ENCODE results near the gene TDRKH. TPM values are rescaled to one million over a fixed set of nuclear protein-coding genes. Genes with fewer than 3 reads are reported as not detected.

The TDRKH gene
- total and polyA plus RNA-seq, 2 of the 13 experiments (the other 11 are each of a cell fraction or from before 2014, with no cell fraction given): 3.9 to 5.4 TPM

DNA sequence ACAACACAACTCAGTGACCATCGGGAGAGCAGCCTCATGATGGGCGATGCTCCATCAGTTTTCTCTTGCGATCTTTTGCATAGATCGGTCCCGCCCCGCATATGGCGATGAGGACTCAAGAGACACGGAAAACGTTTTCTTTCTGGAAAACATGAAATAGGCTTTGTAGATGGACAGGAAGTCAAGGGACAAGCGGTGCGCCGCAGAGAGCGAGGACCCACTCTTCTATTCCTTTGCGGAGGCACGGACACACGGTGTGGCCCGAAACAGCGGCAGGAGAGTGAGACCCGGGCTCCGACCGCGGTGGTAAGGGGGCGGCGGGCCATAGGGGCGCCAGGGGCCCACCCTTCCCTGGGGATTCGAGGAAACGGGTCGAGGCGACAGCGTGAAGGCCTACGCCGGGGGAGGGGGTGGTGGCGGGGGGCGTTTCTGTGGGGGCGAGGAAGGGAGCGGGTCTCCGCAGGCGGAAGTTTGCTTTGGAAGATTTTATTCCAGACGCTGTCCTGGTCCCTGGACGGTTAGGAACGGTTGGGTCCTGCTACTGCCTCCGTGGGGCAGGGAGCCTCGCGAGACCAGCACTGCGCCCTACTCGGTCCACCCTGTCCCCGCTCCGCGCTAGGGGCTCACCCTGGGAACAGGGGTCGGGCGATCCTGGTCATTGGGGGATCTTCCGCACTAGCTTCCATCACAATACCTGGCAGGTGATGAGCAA, 796 bp upstream of the TDRKH start (continued):
- TF ChIP-seq, protein P1, sequence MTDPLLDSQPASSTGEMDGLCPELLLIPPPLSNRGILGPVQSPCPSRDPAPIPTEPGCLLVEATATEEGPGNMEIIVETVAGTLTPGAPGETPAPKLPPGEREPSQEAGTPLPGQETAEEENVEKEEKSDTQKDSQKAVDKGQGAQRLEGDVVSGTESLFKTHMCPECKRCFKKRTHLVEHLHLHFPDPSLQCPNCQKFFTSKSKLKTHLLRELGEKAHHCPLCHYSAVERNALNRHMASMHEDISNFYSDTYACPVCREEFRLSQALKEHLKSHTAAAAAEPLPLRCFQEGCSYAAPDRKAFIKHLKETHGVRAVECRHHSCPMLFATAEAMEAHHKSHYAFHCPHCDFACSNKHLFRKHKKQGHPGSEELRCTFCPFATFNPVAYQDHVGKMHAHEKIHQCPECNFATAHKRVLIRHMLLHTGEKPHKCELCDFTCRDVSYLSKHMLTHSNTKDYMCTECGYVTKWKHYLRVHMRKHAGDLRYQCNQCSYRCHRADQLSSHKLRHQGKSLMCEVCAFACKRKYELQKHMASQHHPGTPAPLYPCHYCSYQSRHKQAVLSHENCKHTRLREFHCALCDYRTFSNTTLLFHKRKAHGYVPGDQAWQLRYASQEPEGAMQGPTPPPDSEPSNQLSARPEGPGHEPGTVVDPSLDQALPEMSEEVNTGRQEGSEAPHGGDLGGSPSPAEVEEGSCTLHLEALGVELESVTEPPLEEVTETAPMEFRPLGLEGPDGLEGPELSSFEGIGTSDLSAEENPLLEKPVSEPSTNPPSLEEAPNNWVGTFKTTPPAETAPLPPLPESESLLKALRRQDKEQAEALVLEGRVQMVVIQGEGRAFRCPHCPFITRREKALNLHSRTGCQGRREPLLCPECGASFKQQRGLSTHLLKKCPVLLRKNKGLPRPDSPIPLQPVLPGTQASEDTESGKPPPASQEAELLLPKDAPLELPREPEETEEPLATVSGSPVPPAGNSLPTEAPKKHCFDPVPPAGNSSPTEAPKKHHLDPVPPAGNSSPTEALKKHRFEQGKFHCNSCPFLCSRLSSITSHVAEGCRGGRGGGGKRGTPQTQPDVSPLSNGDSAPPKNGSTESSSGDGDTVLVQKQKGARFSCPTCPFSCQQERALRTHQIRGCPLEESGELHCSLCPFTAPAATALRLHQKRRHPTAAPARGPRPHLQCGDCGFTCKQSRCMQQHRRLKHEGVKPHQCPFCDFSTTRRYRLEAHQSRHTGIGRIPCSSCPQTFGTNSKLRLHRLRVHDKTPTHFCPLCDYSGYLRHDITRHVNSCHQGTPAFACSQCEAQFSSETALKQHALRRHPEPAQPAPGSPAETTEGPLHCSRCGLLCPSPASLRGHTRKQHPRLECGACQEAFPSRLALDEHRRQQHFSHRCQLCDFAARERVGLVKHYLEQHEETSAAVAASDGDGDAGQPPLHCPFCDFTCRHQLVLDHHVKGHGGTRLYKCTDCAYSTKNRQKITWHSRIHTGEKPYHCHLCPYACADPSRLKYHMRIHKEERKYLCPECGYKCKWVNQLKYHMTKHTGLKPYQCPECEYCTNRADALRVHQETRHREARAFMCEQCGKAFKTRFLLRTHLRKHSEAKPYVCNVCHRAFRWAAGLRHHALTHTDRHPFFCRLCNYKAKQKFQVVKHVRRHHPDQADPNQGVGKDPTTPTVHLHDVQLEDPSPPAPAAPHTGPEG (CRISPR knock-in tag; IDR thresholded peaks at IDR 0.05): no peak
- no peak for TF ChIP-seq ZNF75D (CRISPR knock-in tag; IDR thresholded peaks at IDR 0.05; ENCODE audit: borderline replicate concordance)
- TF ChIP-seq, protein P2, sequence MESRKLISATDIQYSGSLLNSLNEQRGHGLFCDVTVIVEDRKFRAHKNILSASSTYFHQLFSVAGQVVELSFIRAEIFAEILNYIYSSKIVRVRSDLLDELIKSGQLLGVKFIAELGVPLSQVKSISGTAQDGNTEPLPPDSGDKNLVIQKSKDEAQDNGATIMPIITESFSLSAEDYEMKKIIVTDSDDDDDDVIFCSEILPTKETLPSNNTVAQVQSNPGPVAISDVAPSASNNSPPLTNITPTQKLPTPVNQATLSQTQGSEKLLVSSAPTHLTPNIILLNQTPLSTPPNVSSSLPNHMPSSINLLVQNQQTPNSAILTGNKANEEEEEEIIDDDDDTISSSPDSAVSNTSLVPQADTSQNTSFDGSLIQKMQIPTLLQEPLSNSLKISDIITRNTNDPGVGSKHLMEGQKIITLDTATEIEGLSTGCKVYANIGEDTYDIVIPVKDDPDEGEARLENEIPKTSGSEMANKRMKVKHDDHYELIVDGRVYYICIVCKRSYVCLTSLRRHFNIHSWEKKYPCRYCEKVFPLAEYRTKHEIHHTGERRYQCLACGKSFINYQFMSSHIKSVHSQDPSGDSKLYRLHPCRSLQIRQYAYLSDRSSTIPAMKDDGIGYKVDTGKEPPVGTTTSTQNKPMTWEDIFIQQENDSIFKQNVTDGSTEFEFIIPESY (CRISPR knock-in tag; IDR thresholded peaks at IDR 0.05): no peak
- no peak for TF ChIP-seq RBFOX2 (IDR thresholded peaks at IDR 0.05; ENCODE audit: low read depth, low read length)
- TF ChIP-seq, protein P3, sequence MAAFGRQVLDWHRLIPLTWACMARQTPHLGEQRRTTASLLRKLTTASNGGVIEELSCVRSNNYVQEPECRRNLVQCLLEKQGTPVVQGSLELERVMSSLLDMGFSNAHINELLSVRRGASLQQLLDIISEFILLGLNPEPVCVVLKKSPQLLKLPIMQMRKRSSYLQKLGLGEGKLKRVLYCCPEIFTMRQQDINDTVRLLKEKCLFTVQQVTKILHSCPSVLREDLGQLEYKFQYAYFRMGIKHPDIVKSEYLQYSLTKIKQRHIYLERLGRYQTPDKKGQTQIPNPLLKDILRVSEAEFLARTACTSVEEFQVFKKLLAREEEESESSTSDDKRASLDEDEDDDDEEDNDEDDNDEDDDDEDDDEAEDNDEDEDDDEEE (CRISPR knock-in tag; IDR thresholded peaks at IDR 0.05): no peak
- no peak for TF ChIP-seq ZNF282 (IDR thresholded peaks at IDR 0.05; ENCODE audit: partially characterized antibody)
- TF ChIP-seq, protein P4, sequence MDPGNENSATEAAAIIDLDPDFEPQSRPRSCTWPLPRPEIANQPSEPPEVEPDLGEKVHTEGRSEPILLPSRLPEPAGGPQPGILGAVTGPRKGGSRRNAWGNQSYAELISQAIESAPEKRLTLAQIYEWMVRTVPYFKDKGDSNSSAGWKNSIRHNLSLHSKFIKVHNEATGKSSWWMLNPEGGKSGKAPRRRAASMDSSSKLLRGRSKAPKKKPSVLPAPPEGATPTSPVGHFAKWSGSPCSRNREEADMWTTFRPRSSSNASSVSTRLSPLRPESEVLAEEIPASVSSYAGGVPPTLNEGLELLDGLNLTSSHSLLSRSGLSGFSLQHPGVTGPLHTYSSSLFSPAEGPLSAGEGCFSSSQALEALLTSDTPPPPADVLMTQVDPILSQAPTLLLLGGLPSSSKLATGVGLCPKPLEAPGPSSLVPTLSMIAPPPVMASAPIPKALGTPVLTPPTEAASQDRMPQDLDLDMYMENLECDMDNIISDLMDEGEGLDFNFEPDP (CRISPR knock-in tag; conservative IDR thresholded peaks at IDR 0.05): 0 out of 2 replicates have a peak, but pooled peaks have one; percentile 62
- no peak for TF ChIP-seq HNRNPL (IDR thresholded peaks at IDR 0.05; ENCODE audit: low read depth, low read length)
- TF ChIP-seq, protein P5, sequence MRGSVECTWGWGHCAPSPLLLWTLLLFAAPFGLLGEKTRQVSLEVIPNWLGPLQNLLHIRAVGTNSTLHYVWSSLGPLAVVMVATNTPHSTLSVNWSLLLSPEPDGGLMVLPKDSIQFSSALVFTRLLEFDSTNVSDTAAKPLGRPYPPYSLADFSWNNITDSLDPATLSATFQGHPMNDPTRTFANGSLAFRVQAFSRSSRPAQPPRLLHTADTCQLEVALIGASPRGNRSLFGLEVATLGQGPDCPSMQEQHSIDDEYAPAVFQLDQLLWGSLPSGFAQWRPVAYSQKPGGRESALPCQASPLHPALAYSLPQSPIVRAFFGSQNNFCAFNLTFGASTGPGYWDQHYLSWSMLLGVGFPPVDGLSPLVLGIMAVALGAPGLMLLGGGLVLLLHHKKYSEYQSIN (CRISPR knock-in tag; IDR thresholded peaks at IDR 0.05; ENCODE audit: borderline replicate concordance): no peak
- TF ChIP-seq, protein P6, sequence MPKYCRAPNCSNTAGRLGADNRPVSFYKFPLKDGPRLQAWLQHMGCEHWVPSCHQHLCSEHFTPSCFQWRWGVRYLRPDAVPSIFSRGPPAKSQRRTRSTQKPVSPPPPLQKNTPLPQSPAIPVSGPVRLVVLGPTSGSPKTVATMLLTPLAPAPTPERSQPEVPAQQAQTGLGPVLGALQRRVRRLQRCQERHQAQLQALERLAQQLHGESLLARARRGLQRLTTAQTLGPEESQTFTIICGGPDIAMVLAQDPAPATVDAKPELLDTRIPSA (CRISPR knock-in tag; IDR thresholded peaks at IDR 0.05; ENCODE audit: borderline replicate concordance): no peak
- TF ChIP-seq, protein P7, sequence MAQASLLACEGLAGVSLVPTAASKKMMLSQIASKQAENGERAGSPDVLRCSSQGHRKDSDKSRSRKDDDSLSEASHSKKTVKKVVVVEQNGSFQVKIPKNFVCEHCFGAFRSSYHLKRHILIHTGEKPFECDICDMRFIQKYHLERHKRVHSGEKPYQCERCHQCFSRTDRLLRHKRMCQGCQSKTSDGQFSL (CRISPR knock-in tag; IDR thresholded peaks at IDR 0.05): no peak
- no peak for TF ChIP-seq ZNF672 (CRISPR knock-in tag; IDR thresholded peaks at IDR 0.05)
